ENCODE data around the gene ENPP3.
"Not testable (repeated sequence)": the region's sequence is repeated elsewhere in the genome, so short reads cannot be mapped to it uniquely, and the experiment has no call there.

The ENPP3 gene

GRCh38 chr6:131692589-131692988 is 55.5 kb downstream of the ENPP3 start:
- no peak overlapping the region for H3K4me3 ChIP-seq (ENCODE audit: low read length)
- no peak for TF ChIP-seq CTCF (IDR thresholded peaks at IDR 0.05; ENCODE audit: insufficient read depth, low read depth, low read length, missing control alignments)
- DNase-seq (ENCODE audit: low read depth), result no peak

GRCh38 chr6:131693384-131693783 is 56.3 kb downstream of the ENPP3 start:
- H3K4me3 ChIP-seq (ENCODE audit: low read length), result no peak overlapping the region
- no peak for TF ChIP-seq CTCF (IDR thresholded peaks at IDR 0.05; ENCODE audit: insufficient read depth, low read depth, low read length, missing control alignments)
- DNase-seq (ENCODE audit: low read depth), result no peak

GRCh38 chr6:131694832-131695426 is 57.8 kb downstream of the ENPP3 start:
- peak; percentile 87 for TF ChIP-seq CTCF (IDR thresholded peaks at IDR 0.05; ENCODE audit: insufficient read depth, low read depth, low read length, missing control alignments)
- peak; percentile 63 for DNase-seq (ENCODE audit: low read depth)

DNA sequence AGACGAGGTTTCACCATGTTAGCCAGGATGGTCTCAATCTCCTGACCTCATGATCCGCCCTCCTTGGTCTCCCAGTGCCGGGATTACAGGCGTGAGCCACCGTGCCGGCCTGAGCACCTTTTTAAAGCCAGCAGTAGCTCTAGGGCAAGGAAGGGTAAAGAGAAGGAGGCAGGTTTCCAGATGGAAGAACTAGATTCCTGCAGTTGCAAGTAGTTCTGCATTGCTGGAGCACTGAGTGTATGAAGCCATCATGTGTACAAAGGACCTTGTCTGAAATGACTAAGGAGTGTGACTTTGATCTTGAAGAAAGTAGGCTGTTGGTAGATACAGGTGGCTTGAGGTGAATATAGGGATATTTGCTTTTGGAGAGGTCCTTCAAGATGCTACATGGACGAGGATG is 59.9 kb downstream of the ENPP3 start:
- no peak for DNase-seq (ENCODE audit: low read depth)
- no peak overlapping the region for H3K4me3 ChIP-seq (ENCODE audit: low read length)
- no peak for TF ChIP-seq CTCF (IDR thresholded peaks at IDR 0.05; ENCODE audit: insufficient read depth, low read depth, low read length, missing control alignments)

More at GRCh38 chr6:131694832-131695426, 57.8 kb downstream of the ENPP3 start:
- no peak overlapping the region for H3K4me3 ChIP-seq (ENCODE audit: low read length)

DNA sequence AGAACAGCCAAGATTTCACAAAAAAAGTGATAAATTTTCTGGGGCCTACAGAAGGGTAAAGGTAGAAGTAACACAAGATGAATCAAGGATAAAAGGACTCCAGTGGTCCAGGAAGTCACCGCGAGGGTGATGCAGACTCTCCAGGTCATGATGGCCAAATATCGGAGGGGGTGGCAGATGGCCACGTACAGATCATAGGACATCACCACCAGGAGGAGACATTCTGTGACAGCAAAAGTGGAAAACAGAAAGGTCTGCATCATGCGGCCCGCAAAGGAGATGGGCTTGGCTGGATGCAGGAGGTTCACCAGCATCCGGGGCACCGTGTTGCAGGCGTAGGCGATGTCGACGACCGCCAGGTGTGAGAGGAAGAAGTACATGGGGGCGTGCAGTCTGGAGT is 63.7 kb downstream of the ENPP3 start:
- not testable (repeated sequence) for DNase-seq (ENCODE audit: low read depth); H3K4me3 ChIP-seq (ENCODE audit: low read length)

GRCh38 chr6:131703905-131704304 is 66.8 kb downstream of the ENPP3 start:
- DNase-seq (ENCODE audit: low read depth); H3K4me3 ChIP-seq (ENCODE audit: low read length): not testable (repeated sequence)

GRCh38 chr6:131710917-131711316 is 73.8 kb downstream of the ENPP3 start, which contains the start of gene CTAGE9:
Gene CTAGE9 (minus strand): TSS chr6:131711017. CDS start chr6:131711017, 0 bp downstream.
- DNase-seq (ENCODE audit: low read depth), result not testable (repeated sequence)

DNA sequence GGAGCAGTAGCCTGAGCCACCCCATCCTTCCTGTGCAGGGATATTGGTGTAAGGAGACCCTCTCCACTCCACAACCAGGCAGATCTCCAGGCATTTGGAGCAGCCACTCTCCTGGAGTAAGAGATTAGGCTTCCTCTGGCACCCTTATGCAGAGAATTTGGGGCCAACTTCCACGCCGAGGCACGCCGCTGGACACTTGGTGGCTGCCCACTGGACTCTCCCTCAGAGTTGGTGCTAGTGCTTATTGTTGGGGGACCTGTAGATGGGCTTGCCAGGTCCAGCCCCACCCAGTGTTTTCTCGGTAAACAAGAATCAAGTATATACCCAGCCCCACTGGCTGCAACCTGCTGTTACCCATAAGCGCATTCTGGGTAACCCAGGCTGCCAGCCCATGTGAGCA is 78.5 kb downstream of the ENPP3 start:
- not testable (repeated sequence) for DNase-seq (ENCODE audit: low read depth); H3K4me3 ChIP-seq (ENCODE audit: low read length)

More at GRCh38 chr6:131710917-131711316, 73.8 kb downstream of the ENPP3 start, which contains the start of gene CTAGE9:
- not testable (repeated sequence) for H3K4me3 ChIP-seq (ENCODE audit: low read length)

DNA sequence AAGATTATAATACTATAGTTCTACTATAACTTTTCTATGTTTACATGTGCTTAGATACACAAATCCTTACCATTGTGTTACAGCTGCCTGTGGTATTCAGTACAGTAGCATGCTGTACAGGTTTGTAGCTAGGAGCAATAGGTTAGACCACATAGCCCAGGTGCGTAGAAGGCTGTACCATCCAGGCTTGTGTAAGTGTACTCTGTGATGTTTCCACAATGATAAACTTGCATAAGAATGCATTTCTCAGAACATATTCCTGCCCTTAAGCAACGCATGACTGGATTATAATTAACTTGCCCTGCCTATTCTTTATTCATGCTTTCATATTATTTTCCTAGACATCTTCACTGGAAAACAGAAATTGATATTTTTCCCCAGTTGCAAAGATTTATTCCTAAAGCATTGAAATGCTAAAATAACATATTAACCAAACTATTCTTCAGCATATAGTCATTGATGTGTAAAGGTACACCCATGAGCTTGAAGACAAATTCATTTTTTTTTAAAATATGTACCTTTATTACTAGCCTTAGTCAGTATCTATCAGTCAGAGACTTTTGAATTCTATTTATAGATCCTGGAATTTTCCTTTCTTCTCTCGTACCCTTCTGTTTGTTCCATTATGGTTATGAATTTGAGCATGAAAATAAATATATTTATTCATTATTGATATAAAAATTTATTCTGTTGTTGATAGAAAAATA is 80.9 kb downstream of the ENPP3 start:
- peak; percentile 49 for DNase-seq (ENCODE audit: low read depth)
- H3K4me3 ChIP-seq (ENCODE audit: low read length), result no peak overlapping the region
- TF ChIP-seq CTCF (IDR thresholded peaks at IDR 0.05; ENCODE audit: insufficient read depth, low read depth, low read length, missing control alignments), result no peak

All from epithelial cell of esophagus (primary cell).